ENCODE results near the gene NOD1. TPM values are rescaled to one million over a fixed set of nuclear protein-coding genes. Genes with fewer than 3 reads are reported as not detected.

The NOD1 gene
- total RNA-seq, 2 donors from 2014 or later, result 16.2 to 47.0 TPM

GRCh38 chr7:30453016-30453415, 25.6 kb downstream of the NOD1 start:
- Histone ChIP-seq H3K4me3 (no peak overlapping the region), H3K9me3 (no peaks in the 10 kb centered on the region), H3K4me1 (ENCODE audit: control insufficient read depth in 1 of 2, low read depth in 2 of 2) (no peaks in the 10 kb centered on the region), H3K27ac (no peak overlapping the region), H3K36me3 (peaks cover 60% of the 10 kb centered on the region), H3K27me3 (replicated peaks; ENCODE audit: insufficient read depth) (no peaks in the 10 kb centered on the region)
- TF ChIP-seq CTCF (IDR thresholded peaks at IDR 0.05), result no peak
- DNase-seq (ENCODE audit: low spot score), result no peak
- no peak for ATAC-seq (ENCODE audit: insufficient number of reproducible peaks, low FRiP score, low read depth)

GRCh38 chr7:30452280-30452930, 26.2 kb downstream of the NOD1 start:
- Histone ChIP-seq H3K27me3 (replicated peaks; ENCODE audit: insufficient read depth) (no peaks in the 10 kb centered on the region), H3K9me3 (no peaks in the 10 kb centered on the region), H3K36me3 (peaks cover 61% of the 10 kb centered on the region), H3K27ac (no peak overlapping the region), H3K4me1 (ENCODE audit: control insufficient read depth in 1 of 2, low read depth in 2 of 2) (no peaks in the 10 kb centered on the region), H3K4me3 (no peak overlapping the region)
- ATAC-seq (ENCODE audit: insufficient number of reproducible peaks, low FRiP score, low read depth) (no peak), DNase-seq (ENCODE audit: low spot score) (no peak)
- no peak for TF ChIP-seq CTCF (IDR thresholded peaks at IDR 0.05)

GRCh38 chr7:30451539-30452279, 26.9 kb downstream of the NOD1 start:
- H3K4me3 ChIP-seq, result no peak overlapping the region
- H3K4me1 ChIP-seq (ENCODE audit: control insufficient read depth in 1 of 2, low read depth in 2 of 2), result no peaks in the 10 kb centered on the region
- no peaks in the 10 kb centered on the region for H3K9me3 ChIP-seq
- no peak for DNase-seq (ENCODE audit: low spot score)
- no peak overlapping the region for H3K27ac ChIP-seq
- no peak for ATAC-seq (ENCODE audit: insufficient number of reproducible peaks, low FRiP score, low read depth)
- H3K27me3 ChIP-seq (replicated peaks; ENCODE audit: insufficient read depth), result no peaks in the 10 kb centered on the region
- peaks cover 65% of the 10 kb centered on the region for H3K36me3 ChIP-seq
- no peak for TF ChIP-seq CTCF (IDR thresholded peaks at IDR 0.05)

GRCh38 chr7:30450983-30451497, 27.5 kb downstream of the NOD1 start:
- Histone ChIP-seq H3K27ac (no peak overlapping the region), H3K27me3 (replicated peaks; ENCODE audit: insufficient read depth) (no peaks in the 10 kb centered on the region), H3K4me1 (ENCODE audit: control insufficient read depth in 1 of 2, low read depth in 2 of 2) (no peaks in the 10 kb centered on the region), H3K4me3 (no peak overlapping the region), H3K9me3 (no peaks in the 10 kb centered on the region), H3K36me3 (peaks cover 62% of the 10 kb centered on the region)
- DNase-seq (ENCODE audit: low spot score) (no peak), ATAC-seq (ENCODE audit: insufficient number of reproducible peaks, low FRiP score, low read depth) (no peak)
- TF ChIP-seq CTCF (IDR thresholded peaks at IDR 0.05), result no peak

- Histone ChIP-seq H3K4me1 (ENCODE audit: control insufficient read depth in 1 of 2, low read depth in 2 of 2) (no peaks in the 10 kb centered on the region), H3K27me3 (replicated peaks; ENCODE audit: insufficient read depth) (no peaks in the 10 kb centered on the region), H3K9me3 (no peaks in the 10 kb centered on the region), H3K36me3 (peaks cover 56% of the 10 kb centered on the region), H3K4me3 (no peak overlapping the region), H3K27ac (no peak overlapping the region)
- ATAC-seq (ENCODE audit: insufficient number of reproducible peaks, low FRiP score, low read depth) (no peak), DNase-seq (ENCODE audit: low spot score) (no peak)
- no peak for TF ChIP-seq CTCF (IDR thresholded peaks at IDR 0.05)
Observed at GRCh38 chr7:30450240-30450982, 28.2 kb downstream of the NOD1 start.

Data from thoracic aorta (tissue), 2 donors.